GM12872 (cell line): ENCODE measurements around the gene PRSS8.

ENCODE experiments used
- TF ChIP-seq, protein P1 (sequence below): IDR thresholded peaks from 3 replicates; pipeline ENCODE4 v1.5.1; 2011; ENCODE audit warnings: low read depth, mild to moderate bottlenecking, low read length, moderate library complexity; ENCODE audit not compliant: insufficient read depth

The PRSS8 gene

GRCh38 chr16:31083081-31083480 lies 52.4 kb downstream of the PRSS8 start:
- TF ChIP-seq, protein P1, sequence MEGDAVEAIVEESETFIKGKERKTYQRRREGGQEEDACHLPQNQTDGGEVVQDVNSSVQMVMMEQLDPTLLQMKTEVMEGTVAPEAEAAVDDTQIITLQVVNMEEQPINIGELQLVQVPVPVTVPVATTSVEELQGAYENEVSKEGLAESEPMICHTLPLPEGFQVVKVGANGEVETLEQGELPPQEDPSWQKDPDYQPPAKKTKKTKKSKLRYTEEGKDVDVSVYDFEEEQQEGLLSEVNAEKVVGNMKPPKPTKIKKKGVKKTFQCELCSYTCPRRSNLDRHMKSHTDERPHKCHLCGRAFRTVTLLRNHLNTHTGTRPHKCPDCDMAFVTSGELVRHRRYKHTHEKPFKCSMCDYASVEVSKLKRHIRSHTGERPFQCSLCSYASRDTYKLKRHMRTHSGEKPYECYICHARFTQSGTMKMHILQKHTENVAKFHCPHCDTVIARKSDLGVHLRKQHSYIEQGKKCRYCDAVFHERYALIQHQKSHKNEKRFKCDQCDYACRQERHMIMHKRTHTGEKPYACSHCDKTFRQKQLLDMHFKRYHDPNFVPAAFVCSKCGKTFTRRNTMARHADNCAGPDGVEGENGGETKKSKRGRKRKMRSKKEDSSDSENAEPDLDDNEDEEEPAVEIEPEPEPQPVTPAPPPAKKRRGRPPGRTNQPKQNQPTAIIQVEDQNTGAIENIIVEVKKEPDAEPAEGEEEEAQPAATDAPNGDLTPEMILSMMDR: no peak

DNA sequence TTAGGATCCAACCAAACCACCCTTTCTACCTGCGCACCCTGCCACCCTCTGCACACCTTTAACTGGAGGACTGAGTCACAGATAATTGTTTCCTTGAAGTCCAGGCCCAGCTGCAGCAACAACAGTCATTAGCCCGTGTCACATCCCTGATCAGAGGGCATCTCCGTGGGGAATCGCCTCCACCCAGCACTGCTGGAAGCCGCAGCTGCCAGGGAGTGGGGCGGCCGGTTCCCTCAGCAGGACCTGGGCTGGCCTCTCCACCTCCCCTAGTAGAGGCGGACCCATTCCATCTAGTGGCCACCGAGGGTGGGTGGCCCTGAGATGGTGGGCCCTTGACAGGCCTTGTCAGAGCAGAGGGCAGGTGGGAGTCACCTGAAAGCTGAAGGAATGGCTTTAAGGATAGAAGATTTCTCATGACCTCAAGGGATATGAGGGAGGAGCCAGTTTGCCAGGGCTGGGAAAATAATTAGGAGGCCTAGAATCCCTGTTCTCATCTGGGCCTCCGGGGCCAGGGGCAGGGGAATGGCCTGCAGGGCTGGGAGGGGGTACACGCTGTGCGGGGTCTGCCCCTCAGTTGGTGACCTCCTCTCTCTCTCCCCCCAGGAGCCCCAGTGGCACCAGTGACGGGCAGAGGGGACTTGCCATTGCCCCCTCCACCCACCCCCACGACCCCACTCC lies 53.0 kb downstream of the PRSS8 start:
- TF ChIP-seq, protein P1: no peak
